ENCODE measurements around the gene AUNIP. TPM values are rescaled to one million over a fixed set of nuclear protein-coding genes. Genes with fewer than 3 reads are reported as not detected.
A peak's percentile ranks its signal among the peaks of the same experiment; 100 is the strongest.

The AUNIP gene
- total RNA-seq, 1 experiment from 2014 or later = 22.2 TPM

GRCh38 chr1:25848531-25848930, 10.7 kb downstream of the AUNIP start:
- no peaks in the 10 kb centered on the region for H3K23me2 ChIP-seq (ENCODE audit: insufficient read length, low read depth, low read length, poor library complexity, severe bottlenecking)
- no peak for DNase-seq
- TF ChIP-seq, protein P1, sequence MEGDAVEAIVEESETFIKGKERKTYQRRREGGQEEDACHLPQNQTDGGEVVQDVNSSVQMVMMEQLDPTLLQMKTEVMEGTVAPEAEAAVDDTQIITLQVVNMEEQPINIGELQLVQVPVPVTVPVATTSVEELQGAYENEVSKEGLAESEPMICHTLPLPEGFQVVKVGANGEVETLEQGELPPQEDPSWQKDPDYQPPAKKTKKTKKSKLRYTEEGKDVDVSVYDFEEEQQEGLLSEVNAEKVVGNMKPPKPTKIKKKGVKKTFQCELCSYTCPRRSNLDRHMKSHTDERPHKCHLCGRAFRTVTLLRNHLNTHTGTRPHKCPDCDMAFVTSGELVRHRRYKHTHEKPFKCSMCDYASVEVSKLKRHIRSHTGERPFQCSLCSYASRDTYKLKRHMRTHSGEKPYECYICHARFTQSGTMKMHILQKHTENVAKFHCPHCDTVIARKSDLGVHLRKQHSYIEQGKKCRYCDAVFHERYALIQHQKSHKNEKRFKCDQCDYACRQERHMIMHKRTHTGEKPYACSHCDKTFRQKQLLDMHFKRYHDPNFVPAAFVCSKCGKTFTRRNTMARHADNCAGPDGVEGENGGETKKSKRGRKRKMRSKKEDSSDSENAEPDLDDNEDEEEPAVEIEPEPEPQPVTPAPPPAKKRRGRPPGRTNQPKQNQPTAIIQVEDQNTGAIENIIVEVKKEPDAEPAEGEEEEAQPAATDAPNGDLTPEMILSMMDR (conservative IDR thresholded peaks at IDR 0.05) = no peak
- no peaks in the 10 kb centered on the region for H3K27me3 Mint-ChIP-seq (ENCODE audit: low read depth)
- no peak overlapping the region for H3K23ac ChIP-seq (ENCODE audit: insufficient read length, low read depth, low read length)
- H3K27me3 ChIP-seq (ENCODE audit: insufficient read depth, low read length) = no peaks in the 10 kb centered on the region
- H2BK15ac ChIP-seq (ENCODE audit: low read depth, low read length) = no peak overlapping the region
- no peaks in the 10 kb centered on the region for H3K4me1 ChIP-seq (ENCODE audit: insufficient read depth, low read length)
- H3K4me1 Mint-ChIP-seq = peaks cover 10 to 14% of the 10 kb centered on the region in 2 experiments
- no peak overlapping the region for H2AK5ac ChIP-seq (ENCODE audit: insufficient read length, low read length)
- no peaks in the 10 kb centered on the region for H3K9me3 Mint-ChIP-seq
- peaks cover 0 to under 1% (median 0%) of the 10 kb centered on the region in 3 experiments; a peak in 1 of 7 replicates for H3K36me3 Mint-ChIP-seq (ENCODE audit: insufficient read depth in 1 of 3, low read depth in 3 of 3)
- H3K27ac Mint-ChIP-seq = peak overlapping the region in 2 of 3 experiments; percentile 38 to 40; a peak in 1 of 7 replicates
- H4K8ac ChIP-seq (replicated peaks; ENCODE audit: insufficient read length, low read depth, low read length) = no peak overlapping the region
- H4K91ac ChIP-seq (ENCODE audit: insufficient read length, low read depth, low read length) = no peak overlapping the region
- no peak overlapping the region for H2BK20ac ChIP-seq (ENCODE audit: low read depth, low read length, poor library complexity, severe bottlenecking)
- no peak overlapping the region for H4K5ac ChIP-seq (ENCODE audit: insufficient read length, low read depth, low read length)
- no peak overlapping the region for H3K4me2 ChIP-seq (ENCODE audit: insufficient read depth, insufficient read length, low read length)
- no peaks in the 10 kb centered on the region for H4K20me1 ChIP-seq (ENCODE audit: control insufficient read depth, insufficient read depth, insufficient read length)
- H3K79me1 ChIP-seq (ENCODE audit: insufficient read depth, low read depth, low read length, poor library complexity, severe bottlenecking) = peaks cover 4% of the 10 kb centered on the region
- H3K56ac ChIP-seq (ENCODE audit: insufficient read length, low read depth, low read length) = no peak overlapping the region
- no peak overlapping the region for H3K18ac ChIP-seq (ENCODE audit: insufficient read length, low read depth, low read length)
- no peak overlapping the region for H3K27ac ChIP-seq (ENCODE audit: insufficient read length, low read depth, low read length)
- no peak overlapping the region for H2BK12ac ChIP-seq (ENCODE audit: insufficient read length, low read depth, low read length)
- no CpG with 5 or more reads among the region's 1 CpG for WGBS (ENCODE audit: extremely low coverage, insufficient read length, low lambda C conversion rate)
- no peak overlapping the region for H3K4me3 Mint-ChIP-seq
- H3K79me2 ChIP-seq (ENCODE audit: insufficient read depth, low read length) = no peaks in the 10 kb centered on the region; the same call in 1 of the 2 replicates
- H3K9me3 ChIP-seq (ENCODE audit: control insufficient read depth, low read depth, low read length) = no peaks in the 10 kb centered on the region
- no peak overlapping the region for H3K4ac ChIP-seq (ENCODE audit: low read depth, low read length)
- H2BK5ac ChIP-seq (ENCODE audit: insufficient read length, low read length) = no peak overlapping the region
- no peak overlapping the region for H3T11ph ChIP-seq (ENCODE audit: low read length)
- H3K9ac ChIP-seq (ENCODE audit: extremely low read depth, insufficient read length, low read length) = no peak overlapping the region
- H3K14ac ChIP-seq (ENCODE audit: insufficient read depth, low read length) = no peak overlapping the region
- H2AFZ ChIP-seq (ENCODE audit: low read length) = no peak overlapping the region
- H2BK120ac ChIP-seq (ENCODE audit: low read depth, low read length, poor library complexity, severe bottlenecking) = no peak overlapping the region

Data from H9 (cell line).